HG03571 (cell line): ENCODE data around the gene VGLL4.

Experiments
- ATAC-seq: cut with Tn5 transposase; IDR thresholded peaks from one replicate; pipeline ENCODE4 v1.9.1; 2021; ENCODE audit not compliant: unreplicated experiment

The VGLL4 gene

GRCh38 chr3:11553436-11554235, 90.1 kb downstream of the VGLL4 start:
- ATAC-seq = no peak

- no peak for ATAC-seq
These were observed 91.1 kb downstream of the VGLL4 start for GRCh38 chr3:11552289-11553264.

- no peak for ATAC-seq
These were observed 92.7 kb downstream of the VGLL4 start for GRCh38 chr3:11551036-11551435.

- no peak for ATAC-seq
These were observed 94.1 kb downstream of the VGLL4 start for GRCh38 chr3:11549580-11550140.

GRCh38 chr3:11548721-11549131, 95.0 kb downstream of the VGLL4 start:
- ATAC-seq = no peak

GRCh38 chr3:11547498-11547897, 96.2 kb downstream of the VGLL4 start:
- no peak for ATAC-seq

- no peak for ATAC-seq
These were observed 96.9 kb downstream of the VGLL4 start for GRCh38 chr3:11546657-11547302.

- ATAC-seq = no peak
These were observed 98.4 kb downstream of the VGLL4 start for GRCh38 chr3:11545186-11545851.

- no peak for ATAC-seq
These were observed 99.1 kb downstream of the VGLL4 start for GRCh38 chr3:11544412-11545181.

GRCh38 chr3:11543948-11544387, 99.7 kb downstream of the VGLL4 start:
- ATAC-seq = no peak

GRCh38 chr3:11543141-11543947, 100.4 kb downstream of the VGLL4 start:
- ATAC-seq = no peak

- ATAC-seq = no peak
These were observed 101.2 kb downstream of the VGLL4 start for GRCh38 chr3:11542551-11542950.

GRCh38 chr3:11541321-11542303, 102.1 kb downstream of the VGLL4 start:
- ATAC-seq = no peak

GRCh38 chr3:11539677-11540076, 104.0 kb downstream of the VGLL4 start:
- no peak for ATAC-seq

GRCh38 chr3:11539218-11539617, 104.5 kb downstream of the VGLL4 start:
- no peak for ATAC-seq

- no peak for ATAC-seq
These were observed 105.1 kb downstream of the VGLL4 start for GRCh38 chr3:11538581-11538980.

- no peak for ATAC-seq
These were observed 106.6 kb downstream of the VGLL4 start for GRCh38 chr3:11536936-11537612.
